MM.1S (cell line): Measurements from ENCODE around the gene C17orf50.

Experiments used
- EZH2 ChIP-seq: fragments of 300-600 bp; sonication (generic); optimal IDR thresholded peaks from 2 replicates; pipeline ENCODE3; 2017; ENCODE audit warnings: low read depth, mild to moderate bottlenecking, antibody characterized with exemption, low read length, mixed read lengths
- TF ChIP-seq, protein P1 (sequence below): fragments of 300-600 bp; sonication (generic); IDR thresholded peaks from 2 replicates; pipeline ENCODE4 v1.5.1; 2016; ENCODE audit warnings: antibody characterized with exemption, low read length, mixed read lengths

DNA sequence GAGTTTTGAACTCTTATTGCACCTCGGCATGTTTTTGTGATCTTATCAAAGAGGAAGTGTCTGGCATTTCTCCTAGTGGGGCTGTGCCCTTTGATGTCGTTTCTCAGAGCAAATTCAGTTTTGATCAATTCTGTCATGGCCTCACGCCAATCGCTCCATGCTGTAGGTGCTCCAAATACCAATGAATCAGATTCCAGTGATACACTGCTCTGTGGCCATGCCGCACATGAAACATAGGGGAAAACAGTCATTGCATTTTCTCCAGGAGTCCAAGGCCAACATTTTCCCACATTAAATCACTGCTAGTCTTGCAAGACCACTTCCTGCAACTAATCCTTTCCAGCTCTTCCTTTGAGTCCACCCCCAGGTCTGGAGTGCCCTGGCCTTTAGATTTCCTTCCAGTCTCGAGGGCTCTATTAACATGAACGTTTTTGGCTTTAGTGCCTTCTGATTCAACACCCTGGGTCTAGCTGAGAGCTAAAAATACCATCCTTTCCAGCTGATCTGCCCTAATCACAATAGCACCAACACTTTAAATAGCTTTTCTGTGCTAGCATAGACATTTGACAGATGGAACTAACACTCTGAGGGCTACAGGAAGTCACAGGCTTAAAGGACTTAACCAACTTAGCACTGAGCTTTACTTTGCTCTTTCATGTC is 47.5 kb upstream of the C17orf50 start:
- TF ChIP-seq EZH2, result no peak
- TF ChIP-seq, protein P1, sequence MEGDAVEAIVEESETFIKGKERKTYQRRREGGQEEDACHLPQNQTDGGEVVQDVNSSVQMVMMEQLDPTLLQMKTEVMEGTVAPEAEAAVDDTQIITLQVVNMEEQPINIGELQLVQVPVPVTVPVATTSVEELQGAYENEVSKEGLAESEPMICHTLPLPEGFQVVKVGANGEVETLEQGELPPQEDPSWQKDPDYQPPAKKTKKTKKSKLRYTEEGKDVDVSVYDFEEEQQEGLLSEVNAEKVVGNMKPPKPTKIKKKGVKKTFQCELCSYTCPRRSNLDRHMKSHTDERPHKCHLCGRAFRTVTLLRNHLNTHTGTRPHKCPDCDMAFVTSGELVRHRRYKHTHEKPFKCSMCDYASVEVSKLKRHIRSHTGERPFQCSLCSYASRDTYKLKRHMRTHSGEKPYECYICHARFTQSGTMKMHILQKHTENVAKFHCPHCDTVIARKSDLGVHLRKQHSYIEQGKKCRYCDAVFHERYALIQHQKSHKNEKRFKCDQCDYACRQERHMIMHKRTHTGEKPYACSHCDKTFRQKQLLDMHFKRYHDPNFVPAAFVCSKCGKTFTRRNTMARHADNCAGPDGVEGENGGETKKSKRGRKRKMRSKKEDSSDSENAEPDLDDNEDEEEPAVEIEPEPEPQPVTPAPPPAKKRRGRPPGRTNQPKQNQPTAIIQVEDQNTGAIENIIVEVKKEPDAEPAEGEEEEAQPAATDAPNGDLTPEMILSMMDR, result no peak
